Endothelial cell (in vitro differentiated cells): ENCODE data around the gene GPR37. TPM values are rescaled to one million over a fixed set of nuclear protein-coding genes. Genes with fewer than 3 reads are reported as not detected.

Experiments
- DNase-seq: peaks from one replicate; pipeline ENCODE4 v3.0.0; 2021; ENCODE audit warnings: low spot score
- H3K27ac Mint-ChIP-seq: one replicate; pipeline ENCODE4 v1.8.0; 2021; ENCODE audit warnings: mixed read lengths, inconsistent platforms; ENCODE audit not compliant: unreplicated experiment
- H3K27me3 Mint-ChIP-seq: one replicate; pipeline ENCODE4 v1.8.0; 2021; ENCODE audit warnings: mild to moderate bottlenecking, moderate library complexity, mixed read lengths, inconsistent platforms; ENCODE audit not compliant: unreplicated experiment
- H3K36me3 Mint-ChIP-seq: one replicate; pipeline ENCODE4 v1.8.0; 2021; ENCODE audit warnings: mild to moderate bottlenecking, low read depth, mixed read lengths, inconsistent platforms; ENCODE audit not compliant: unreplicated experiment
- H3K4me1 Mint-ChIP-seq: one replicate; pipeline ENCODE4 v1.8.0; 2021; ENCODE audit warnings: mild to moderate bottlenecking, mixed read lengths, inconsistent platforms; ENCODE audit not compliant: unreplicated experiment
- H3K4me3 Mint-ChIP-seq: one replicate; pipeline ENCODE4 v1.8.0; 2021; ENCODE audit warnings: mild to moderate bottlenecking, mixed read lengths, inconsistent platforms; ENCODE audit not compliant: unreplicated experiment
- H3K9me3 Mint-ChIP-seq: one replicate; pipeline ENCODE4 v1.8.0; 2021; ENCODE audit warnings: mixed read lengths, inconsistent platforms; ENCODE audit not compliant: unreplicated experiment
- CTCF ChIP-seq: fragments of 200-600 bp; sonication (generic); IDR thresholded peaks from one replicate; pipeline ENCODE4 v1.5.0; 2021; ENCODE audit warnings: antibody characterized with exemption; ENCODE audit not compliant: unreplicated experiment
- total RNA-seq: library from RNA; stranded (reverse); fragmentation: NEBNext Ultra II Directional; extraction: Animal tissue kit (Norgen Biotek cat#: 25700); gene quantifications from one replicate; pipeline ENCODE4 v1.2.1, GENCODE V29; 2021; ENCODE audit not compliant: unreplicated experiment

GPR37 gene
- total RNA-seq, 1 donor from 2014 or later: 7.1 TPM

DNA sequence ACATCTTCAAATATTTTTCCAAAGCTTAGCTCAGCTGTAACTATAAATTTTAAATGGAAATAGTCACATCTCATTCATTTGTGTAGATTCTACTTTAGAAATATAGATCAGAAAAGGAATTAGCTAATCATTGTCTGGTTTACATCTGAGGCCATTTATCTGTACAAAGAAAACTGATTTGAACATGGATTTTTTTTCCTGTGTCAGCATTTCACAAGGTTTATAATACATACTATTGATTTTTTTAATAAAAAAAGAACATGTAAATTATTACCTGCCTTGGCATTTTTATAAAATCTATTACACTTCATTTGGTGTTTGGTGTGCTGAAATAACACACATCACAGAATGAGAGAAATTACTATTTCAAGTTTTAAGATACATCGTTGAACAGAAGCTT, 3.5 kb upstream of the GPR37 start:
- Mint-ChIP-seq H3K36me3 (no peaks in the 10 kb centered on the region), H3K27ac (no peak overlapping the region), H3K27me3 (peaks cover 3% of the 10 kb centered on the region), H3K9me3 (no peaks in the 10 kb centered on the region), H3K4me1 (peaks cover 6% of the 10 kb centered on the region), H3K4me3 (no peak overlapping the region)
- no peak for DNase-seq
- no peak for TF ChIP-seq CTCF

- H3K4me3 Mint-ChIP-seq: no peak overlapping the region
- H3K27me3 Mint-ChIP-seq: peaks cover 8% of the 10 kb centered on the region
- peaks cover 5% of the 10 kb centered on the region for H3K36me3 Mint-ChIP-seq
- no peak overlapping the region for H3K27ac Mint-ChIP-seq
- DNase-seq: no peak
- peaks cover 11% of the 10 kb centered on the region for H3K4me1 Mint-ChIP-seq
- TF ChIP-seq CTCF: no peak
- H3K9me3 Mint-ChIP-seq: no peaks in the 10 kb centered on the region
Measured at GRCh38 chr7:124768525-124768924, 2.9 kb upstream of the GPR37 start.

- Mint-ChIP-seq H3K27ac (no peak overlapping the region), H3K4me3 (peak overlapping the region; percentile 93), H3K36me3 (peaks cover 6% of the 10 kb centered on the region), H3K27me3 (peaks cover 9% of the 10 kb centered on the region), H3K4me1 (peaks cover 14% of the 10 kb centered on the region), H3K9me3 (no peaks in the 10 kb centered on the region)
- peak; percentile 29 for DNase-seq
- TF ChIP-seq CTCF: no peak
Measured at GRCh38 chr7:124764847-124765400, 668 bp downstream of the GPR37 start.

DNA sequence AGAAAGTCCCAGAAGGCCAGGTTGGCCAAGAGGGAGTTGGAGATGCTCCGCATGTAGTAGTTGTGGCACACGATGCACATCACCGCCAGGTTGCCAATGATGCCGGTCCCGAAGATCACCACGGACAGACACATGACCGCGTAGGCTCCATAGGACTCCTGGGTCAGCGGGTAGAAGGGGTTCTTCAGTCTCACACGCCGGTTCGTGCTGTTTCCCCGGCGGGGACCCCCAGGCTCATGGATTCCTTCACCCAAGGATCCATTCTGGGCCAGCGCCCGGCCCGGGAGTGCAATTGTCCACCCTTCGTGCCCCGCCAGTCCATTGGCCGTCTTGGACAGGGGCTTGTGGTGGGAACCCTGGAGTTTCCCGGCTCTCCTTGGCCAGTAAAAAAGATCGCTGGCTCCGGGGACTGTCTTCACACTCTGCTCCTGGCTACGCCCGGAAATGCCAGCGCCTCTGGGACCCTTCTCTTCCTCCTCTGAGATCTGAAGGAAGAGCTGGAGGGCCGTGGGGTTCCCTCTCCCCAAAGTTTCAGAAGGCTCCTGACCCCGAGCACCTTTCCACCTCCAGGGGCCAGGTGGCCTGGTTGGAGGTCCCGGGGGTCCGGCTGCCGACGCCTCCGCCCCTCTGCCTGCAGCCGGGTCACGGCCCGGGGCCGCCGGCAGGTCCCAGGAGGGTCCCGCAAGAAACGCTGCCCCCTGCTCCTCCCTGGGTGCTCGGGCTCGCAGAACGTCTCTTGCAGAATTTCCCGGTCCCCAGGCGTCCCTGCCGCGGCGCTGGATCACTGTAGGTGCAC, 1.3 kb downstream of the GPR37 start:
- Mint-ChIP-seq H3K27me3 (peaks cover 9% of the 10 kb centered on the region), H3K4me3 (peak overlapping the region; percentile 93), H3K4me1 (peaks cover 14% of the 10 kb centered on the region), H3K36me3 (peaks cover 6% of the 10 kb centered on the region), H3K9me3 (no peaks in the 10 kb centered on the region), H3K27ac (peak overlapping the region; percentile 30)
- DNase-seq: peak; percentile 9
- TF ChIP-seq CTCF: no peak

- Mint-ChIP-seq H3K4me1 (peaks cover 14% of the 10 kb centered on the region), H3K27ac (no peak overlapping the region), H3K27me3 (peaks cover 9% of the 10 kb centered on the region), H3K4me3 (no peak overlapping the region), H3K36me3 (peaks cover 6% of the 10 kb centered on the region), H3K9me3 (no peaks in the 10 kb centered on the region)
- DNase-seq: no peak
- TF ChIP-seq CTCF: no peak
Measured at GRCh38 chr7:124762611-124763143, 2.9 kb downstream of the GPR37 start.
